ENCODE measurements around the gene NEK1.

The NEK1 gene

DNA sequence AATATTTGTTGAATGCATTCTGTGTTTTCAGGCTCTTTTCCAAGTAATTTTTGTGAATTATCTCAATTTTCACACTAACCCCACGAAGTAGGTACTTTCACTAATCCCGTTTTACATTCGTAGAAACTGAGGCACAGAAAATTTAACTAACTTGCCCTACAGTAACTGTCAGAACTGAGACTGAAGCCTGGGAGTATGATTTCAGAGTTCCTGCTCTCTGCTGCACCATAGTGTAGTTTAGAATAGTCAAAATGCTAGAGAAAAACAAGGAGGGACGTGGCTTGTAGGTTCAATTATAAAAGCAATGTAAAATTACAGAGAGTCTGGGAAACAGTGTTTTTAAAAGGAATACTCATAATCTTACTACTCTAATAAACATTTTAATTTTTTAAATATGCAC lies 10.2 kb upstream of the NEK1 start:
- Histone ChIP-seq H4K91ac (ENCODE audit: low read depth, low read length, poor library complexity) (no peak overlapping the region), H2BK15ac (ENCODE audit: low read length) (no peak overlapping the region), H2BK120ac (ENCODE audit: low read depth, low read length) (no peak overlapping the region), H3K27ac (replicated peaks; ENCODE audit: low read length) (no peak overlapping the region), H2BK12ac (ENCODE audit: low read length) (no peak overlapping the region), H3K4me1 (ENCODE audit: control insufficient read depth in 2 of 2, insufficient read depth in 1 of 2, low read depth in 1 of 2, low read length in 2 of 2) (no peaks in the 10 kb centered on the region), H3K4me3 (ENCODE audit: low read length in 2 of 2) (peak overlapping the region in 1 of 2 donors; percentile 72), H3K23ac (ENCODE audit: low read depth, low read length, poor library complexity) (no peak overlapping the region), H3K9me3 (replicated peaks in 1 of 2; ENCODE audit: control insufficient read depth in 2 of 2, insufficient read depth in 1 of 2, low read depth in 1 of 2, low read length in 2 of 2) (no peaks in the 10 kb centered on the region), H3K27me3 (ENCODE audit: control insufficient read depth in 3 of 3, insufficient read depth in 3 of 3, low read depth in 1 of 3, low read length in 3 of 3) (no peaks in the 10 kb centered on the region), H3K9ac (ENCODE audit: low read depth, low read length, poor library complexity) (no peak overlapping the region), H4K8ac (ENCODE audit: low read depth, low read length) (no peak overlapping the region), H3K4ac (ENCODE audit: low read length) (no peak overlapping the region), H2BK5ac (ENCODE audit: low read length) (no peak overlapping the region), H3K4me2 (ENCODE audit: insufficient read depth, low read length, poor library complexity, severe bottlenecking) (no peak overlapping the region), H3K18ac (ENCODE audit: low read length) (no peak overlapping the region), H3K36me3 (replicated peaks in 1 of 2; ENCODE audit: control insufficient read depth in 2 of 2, insufficient read depth in 2 of 2, low read length in 2 of 2) (no peaks in the 10 kb centered on the region), H3K14ac (ENCODE audit: low read length) (no peak overlapping the region), H2AFZ (ENCODE audit: low read length) (no peak overlapping the region), H2AK5ac (ENCODE audit: low read depth, low read length) (no peak overlapping the region), H3K79me1 (ENCODE audit: low read depth, low read length) (no peaks in the 10 kb centered on the region)
- no peak for DNase-seq (ENCODE audit: low spot score)
- WGBS, 2 donors (ENCODE audit: extremely low coverage in 2 of 2, insufficient read length in 2 of 2, insufficient replicate concordance in 1 of 2) = no CpG with 5 or more reads among the region's 4 CpGs

DNA sequence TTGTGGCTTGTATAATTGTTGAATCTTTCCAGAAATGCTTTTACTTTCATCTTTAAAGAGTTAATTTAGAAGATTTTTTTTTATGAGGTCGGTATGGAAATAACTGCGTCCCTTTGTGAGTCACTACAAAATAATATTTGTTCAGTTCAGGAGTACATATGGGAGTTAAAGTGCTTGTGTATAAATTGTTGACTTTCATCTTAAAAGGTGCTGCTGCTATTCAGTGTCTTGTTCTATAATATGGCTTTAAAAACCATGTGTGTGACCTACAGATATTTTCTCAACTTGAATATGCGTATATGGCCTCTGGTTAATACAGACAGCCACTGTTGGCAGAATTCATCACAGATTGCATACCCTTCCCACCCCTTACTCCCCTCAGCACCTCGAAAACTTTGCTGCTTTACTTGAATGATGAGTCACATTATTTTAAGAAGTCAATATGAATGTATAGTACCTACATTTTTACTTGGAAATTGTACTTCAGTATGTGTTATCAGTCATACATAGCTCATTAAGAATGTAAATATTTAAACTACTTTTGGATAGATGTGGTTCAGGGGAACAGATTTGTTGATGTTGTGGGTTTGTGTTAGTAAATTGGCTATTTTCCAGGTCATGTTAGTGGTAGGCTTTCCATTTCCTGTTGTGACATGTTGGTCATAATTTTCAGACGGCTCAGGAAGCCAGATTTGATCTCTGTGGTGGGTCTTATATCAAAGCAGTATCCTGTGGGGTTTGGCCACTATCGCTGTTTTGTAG lies 9.5 kb upstream of the NEK1 start:
- Histone ChIP-seq H3K4me2 (ENCODE audit: insufficient read depth, low read length, poor library complexity, severe bottlenecking) (no peak overlapping the region), H2BK15ac (ENCODE audit: low read length) (no peak overlapping the region), H2AK5ac (ENCODE audit: low read depth, low read length) (no peak overlapping the region), H3K9me3 (replicated peaks in 1 of 2; ENCODE audit: control insufficient read depth in 2 of 2, insufficient read depth in 1 of 2, low read depth in 1 of 2, low read length in 2 of 2) (no peaks in the 10 kb centered on the region), H3K79me1 (ENCODE audit: low read depth, low read length) (no peaks in the 10 kb centered on the region), H2BK12ac (ENCODE audit: low read length) (no peak overlapping the region), H3K4me3 (ENCODE audit: low read length in 2 of 2) (peak overlapping the region in 1 of 2 donors; percentile 72), H3K27me3 (ENCODE audit: control insufficient read depth in 3 of 3, insufficient read depth in 3 of 3, low read depth in 1 of 3, low read length in 3 of 3) (no peaks in the 10 kb centered on the region), H3K14ac (ENCODE audit: low read length) (no peak overlapping the region), H2AFZ (ENCODE audit: low read length) (no peak overlapping the region), H2BK5ac (ENCODE audit: low read length) (no peak overlapping the region), H3K18ac (ENCODE audit: low read length) (no peak overlapping the region), H2BK120ac (ENCODE audit: low read depth, low read length) (no peak overlapping the region), H3K36me3 (replicated peaks in 1 of 2; ENCODE audit: control insufficient read depth in 2 of 2, insufficient read depth in 2 of 2, low read length in 2 of 2) (no peaks in the 10 kb centered on the region), H3K27ac (replicated peaks; ENCODE audit: low read length) (no peak overlapping the region), H3K23ac (ENCODE audit: low read depth, low read length, poor library complexity) (no peak overlapping the region), H4K8ac (ENCODE audit: low read depth, low read length) (no peak overlapping the region), H3K4ac (ENCODE audit: low read length) (no peak overlapping the region), H3K4me1 (ENCODE audit: control insufficient read depth in 2 of 2, insufficient read depth in 1 of 2, low read depth in 1 of 2, low read length in 2 of 2) (no peaks in the 10 kb centered on the region), H3K9ac (ENCODE audit: low read depth, low read length, poor library complexity) (no peak overlapping the region), H4K91ac (ENCODE audit: low read depth, low read length, poor library complexity) (no peak overlapping the region)
- DNase-seq (ENCODE audit: low spot score) = no peak
- no CpG with 5 or more reads among the region's 6 CpGs for WGBS, 2 donors (ENCODE audit: extremely low coverage in 2 of 2, insufficient read length in 2 of 2, insufficient replicate concordance in 1 of 2)

DNA sequence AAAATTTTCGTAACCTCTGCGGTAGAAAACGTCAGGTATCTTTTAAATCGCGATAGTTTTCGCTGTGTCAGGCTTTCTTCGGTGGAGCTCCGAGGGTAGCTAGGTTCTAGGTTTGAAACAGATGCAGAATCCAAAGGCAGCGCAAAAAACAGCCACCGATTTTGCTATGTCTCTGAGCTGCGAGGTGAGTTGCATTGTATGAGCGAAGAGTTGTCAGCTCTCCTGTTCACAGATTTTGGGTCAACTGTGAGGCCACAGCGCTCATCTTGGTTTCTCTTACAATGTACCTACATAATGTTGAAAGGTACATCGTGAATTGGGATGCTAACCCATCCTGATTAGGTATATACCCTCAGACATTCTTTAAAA lies 8.5 kb upstream of the NEK1 start:
- H3K4me1 ChIP-seq (ENCODE audit: control insufficient read depth in 2 of 2, insufficient read depth in 1 of 2, low read depth in 1 of 2, low read length in 2 of 2) = no peaks in the 10 kb centered on the region
- peak overlapping the region; percentile 72 to 89 for H3K4me3 ChIP-seq (ENCODE audit: low read length in 2 of 2)
- no peaks in the 10 kb centered on the region for H3K79me1 ChIP-seq (ENCODE audit: low read depth, low read length)
- no peak overlapping the region for H4K91ac ChIP-seq (ENCODE audit: low read depth, low read length, poor library complexity)
- no peak overlapping the region for H3K23ac ChIP-seq (ENCODE audit: low read depth, low read length, poor library complexity)
- H3K9ac ChIP-seq (ENCODE audit: low read depth, low read length, poor library complexity) = peak overlapping the region; percentile 17
- H3K14ac ChIP-seq (ENCODE audit: low read length) = no peak overlapping the region
- no peaks in the 10 kb centered on the region for H3K27me3 ChIP-seq (ENCODE audit: control insufficient read depth in 3 of 3, insufficient read depth in 3 of 3, low read depth in 1 of 3, low read length in 3 of 3)
- no peaks in the 10 kb centered on the region for H3K36me3 ChIP-seq (replicated peaks in 1 of 2; ENCODE audit: control insufficient read depth in 2 of 2, insufficient read depth in 2 of 2, low read length in 2 of 2)
- H3K18ac ChIP-seq (ENCODE audit: low read length) = no peak overlapping the region
- H2AFZ ChIP-seq (ENCODE audit: low read length) = peak overlapping the region; percentile 99
- H3K9me3 ChIP-seq (replicated peaks in 1 of 2; ENCODE audit: control insufficient read depth in 2 of 2, insufficient read depth in 1 of 2, low read depth in 1 of 2, low read length in 2 of 2) = no peaks in the 10 kb centered on the region
- H2BK15ac ChIP-seq (ENCODE audit: low read length) = no peak overlapping the region
- peak; percentile 20 for DNase-seq (ENCODE audit: low spot score)
- H3K4me2 ChIP-seq (ENCODE audit: insufficient read depth, low read length, poor library complexity, severe bottlenecking) = peak overlapping the region; percentile 86
- no peak overlapping the region for H2BK5ac ChIP-seq (ENCODE audit: low read length)
- no peak overlapping the region for H4K8ac ChIP-seq (ENCODE audit: low read depth, low read length)
- no peak overlapping the region for H2AK5ac ChIP-seq (ENCODE audit: low read depth, low read length)
- no peak overlapping the region for H2BK120ac ChIP-seq (ENCODE audit: low read depth, low read length)
- WGBS, 2 donors (ENCODE audit: extremely low coverage in 2 of 2, insufficient read length in 2 of 2, insufficient replicate concordance in 1 of 2) = no CpG with 5 or more reads among the region's 14 CpGs
- H2BK12ac ChIP-seq (ENCODE audit: low read length) = no peak overlapping the region
- H3K27ac ChIP-seq (replicated peaks; ENCODE audit: low read length) = no peak overlapping the region
- no peak overlapping the region for H3K4ac ChIP-seq (ENCODE audit: low read length)

DNA sequence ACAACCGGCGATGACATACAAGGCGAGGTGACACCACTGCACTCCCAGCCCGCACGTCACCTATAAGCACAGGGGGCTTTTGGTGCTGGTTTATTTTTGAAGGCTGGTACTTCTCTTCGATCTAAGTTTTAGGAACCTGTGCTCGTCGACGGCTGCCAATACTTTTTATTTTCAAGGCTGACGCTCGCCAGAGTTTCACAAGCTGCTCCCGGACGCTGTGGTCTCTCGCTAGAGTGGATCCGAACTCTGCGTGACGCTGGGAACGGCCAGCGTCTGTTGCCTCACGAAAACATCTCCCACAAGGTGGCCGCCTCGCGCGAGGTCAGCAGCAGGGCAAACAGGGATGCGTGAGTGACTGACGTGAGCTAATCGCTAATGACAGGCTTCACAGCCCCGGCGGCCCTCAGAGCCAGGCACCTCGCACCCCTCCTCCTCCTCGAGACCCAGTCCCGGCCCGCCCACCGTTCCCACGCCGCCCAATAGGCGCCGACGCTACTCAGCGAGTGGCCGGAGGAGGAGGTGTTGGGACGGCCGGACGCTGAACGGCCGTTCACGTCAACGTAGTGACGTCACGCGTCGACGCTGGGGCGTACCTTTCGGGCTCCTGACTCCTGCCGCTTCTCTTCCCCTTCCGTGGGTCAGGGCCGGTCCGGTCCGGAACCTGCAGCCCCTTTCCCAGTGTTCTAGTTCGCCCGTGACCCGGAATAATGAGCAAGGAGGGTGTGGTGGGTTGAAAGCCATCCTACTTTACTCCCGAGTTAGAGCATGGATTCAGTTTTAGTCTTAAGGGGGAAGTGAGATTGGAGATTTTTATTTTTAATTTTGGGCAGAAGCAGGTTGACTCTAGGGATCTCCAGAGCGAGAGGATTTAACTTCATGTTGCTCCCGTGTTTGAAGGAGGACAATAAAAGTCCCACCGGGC lies 7.8 kb upstream of the NEK1 start, which contains the start of gene CLCN3:
CLCN3 (plus strand) TSS at position 621 of the 922 bp plus-strand sequence. CDS start 15,351 bp downstream, outside the sequence.
- WGBS, 2 donors (ENCODE audit: extremely low coverage in 2 of 2, insufficient read length in 2 of 2, insufficient replicate concordance in 1 of 2) = no CpG with 5 or more reads among the region's 67 CpGs
- Histone ChIP-seq H4K91ac (ENCODE audit: low read depth, low read length, poor library complexity) (no peak within 1 kb of the TSS), H3K9ac (ENCODE audit: low read depth, low read length, poor library complexity) (peak within 1 kb of the TSS; percentile 75), H2AK5ac (ENCODE audit: low read depth, low read length) (no peak within 1 kb of the TSS), H4K8ac (ENCODE audit: low read depth, low read length) (no peak within 1 kb of the TSS), H3K4me1 (ENCODE audit: control insufficient read depth in 2 of 2, insufficient read depth in 1 of 2, low read depth in 1 of 2, low read length in 2 of 2) (no peaks in the 10 kb centered on the region), H3K23ac (ENCODE audit: low read depth, low read length, poor library complexity) (peak within 1 kb of the TSS; percentile 49), H2BK12ac (ENCODE audit: low read length) (no peak within 1 kb of the TSS), H3K79me1 (ENCODE audit: low read depth, low read length) (no peaks in the 10 kb centered on the region), H3K36me3 (replicated peaks in 1 of 2; ENCODE audit: control insufficient read depth in 2 of 2, insufficient read depth in 2 of 2, low read length in 2 of 2) (no peaks in the 10 kb centered on the region), H3K14ac (ENCODE audit: low read length) (no peak within 1 kb of the TSS), H3K4me2 (ENCODE audit: insufficient read depth, low read length, poor library complexity, severe bottlenecking) (peak within 1 kb of the TSS; percentile 86), H3K18ac (ENCODE audit: low read length) (peak within 1 kb of the TSS; percentile 88), H3K27me3 (ENCODE audit: control insufficient read depth in 3 of 3, insufficient read depth in 3 of 3, low read depth in 1 of 3, low read length in 3 of 3) (no peaks in the 10 kb centered on the region), H3K27ac (replicated peaks; ENCODE audit: low read length) (peak within 1 kb of the TSS; percentile 64), H3K9me3 (replicated peaks in 1 of 2; ENCODE audit: control insufficient read depth in 2 of 2, insufficient read depth in 1 of 2, low read depth in 1 of 2, low read length in 2 of 2) (no peaks in the 10 kb centered on the region), H2AFZ (ENCODE audit: low read length) (peak within 1 kb of the TSS; percentile 99), H2BK5ac (ENCODE audit: low read length) (peak within 1 kb of the TSS; percentile 6), H2BK120ac (ENCODE audit: low read depth, low read length) (no peak within 1 kb of the TSS), H3K4ac (ENCODE audit: low read length) (no peak within 1 kb of the TSS), H3K4me3 (ENCODE audit: low read length in 2 of 2) (peak within 1 kb of the TSS; percentile 72 to 89), H2BK15ac (ENCODE audit: low read length) (no peak within 1 kb of the TSS)
- peak; percentile 94 for DNase-seq (ENCODE audit: low spot score)

Measured in neuronal stem cell (in vitro differentiated cells).